ENCODE measurements around the gene MGAT5. TPM values are rescaled to one million over a fixed set of nuclear protein-coding genes. Genes with fewer than 3 reads are reported as not detected.

The MGAT5 gene
- total RNA-seq, 1 experiment from 2014 or later = 23.0 TPM

DNA sequence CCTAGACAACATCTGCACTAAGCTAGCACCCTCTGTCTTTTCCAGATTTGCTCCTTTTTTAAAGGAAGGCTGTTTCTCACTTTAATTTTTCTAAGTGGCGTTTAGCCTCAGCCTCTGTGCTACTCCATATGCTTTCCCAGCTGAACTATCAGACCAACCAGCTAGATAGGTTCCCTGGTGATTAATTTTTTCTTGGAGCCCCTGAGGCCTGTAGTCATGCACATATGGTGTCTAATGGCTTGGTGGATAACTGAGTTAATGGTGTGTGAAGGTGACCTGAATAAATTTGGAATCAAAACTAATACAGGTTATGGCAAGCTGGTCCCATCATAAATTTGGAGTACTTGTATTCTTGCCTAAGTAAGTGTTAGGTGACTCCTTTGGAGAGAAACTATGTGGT is 135.5 kb downstream of the MGAT5 start:
- DNase-seq (ENCODE audit: extremely low read depth, low read depth) = no peak

DNA sequence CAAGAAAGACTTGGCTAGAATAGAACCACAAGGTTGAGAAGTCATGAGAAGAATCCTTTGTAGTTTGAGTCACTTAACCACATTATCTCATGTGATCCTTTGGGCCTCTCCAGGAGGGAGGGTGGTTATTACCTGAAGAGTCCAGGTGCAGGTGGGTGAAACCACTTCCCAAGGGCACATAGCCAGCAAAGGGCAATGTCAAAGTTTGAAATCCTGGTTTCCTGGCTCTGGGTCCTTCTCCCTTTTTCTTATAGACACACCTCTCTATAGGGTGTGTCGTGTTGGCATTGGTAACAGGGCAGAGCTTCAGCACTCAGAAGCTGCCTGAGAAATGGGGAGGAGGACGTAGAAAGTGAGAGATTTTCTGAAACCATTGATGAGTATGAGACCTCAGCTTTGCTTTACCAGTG is 137.9 kb downstream of the MGAT5 start:
- no peak for DNase-seq (ENCODE audit: extremely low read depth, low read depth)

DNA sequence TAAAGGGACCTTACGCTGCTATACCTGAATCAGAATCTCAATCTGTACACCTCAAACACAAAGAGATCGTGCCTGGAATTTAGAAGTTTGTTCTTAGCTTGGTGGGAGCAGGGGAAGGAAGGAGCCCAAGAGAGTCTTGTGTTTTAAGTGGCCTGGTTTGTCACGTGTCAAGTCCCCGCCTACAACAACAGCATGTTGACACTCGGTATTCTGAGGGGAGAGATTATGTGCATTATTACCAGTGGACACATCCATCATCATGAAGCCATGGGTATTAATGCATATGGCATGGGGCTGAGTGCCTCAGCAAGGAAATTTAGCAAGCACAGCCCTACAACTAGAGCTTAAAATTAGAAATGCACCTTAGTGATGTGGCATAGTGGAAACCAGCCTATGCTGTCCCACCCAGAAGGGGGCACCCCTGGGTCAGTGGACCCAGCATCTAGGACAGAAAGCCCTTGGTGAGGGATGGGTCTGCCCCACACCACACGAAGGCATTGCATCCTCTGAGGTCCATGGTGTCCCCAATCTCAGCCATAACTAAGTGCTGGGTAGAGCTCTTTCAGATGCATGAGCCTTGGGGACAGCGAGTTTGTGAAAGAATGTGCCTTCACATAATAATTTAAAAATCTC is 138.7 kb downstream of the MGAT5 start:
- DNase-seq (ENCODE audit: extremely low read depth, low read depth) = no peak

DNA sequence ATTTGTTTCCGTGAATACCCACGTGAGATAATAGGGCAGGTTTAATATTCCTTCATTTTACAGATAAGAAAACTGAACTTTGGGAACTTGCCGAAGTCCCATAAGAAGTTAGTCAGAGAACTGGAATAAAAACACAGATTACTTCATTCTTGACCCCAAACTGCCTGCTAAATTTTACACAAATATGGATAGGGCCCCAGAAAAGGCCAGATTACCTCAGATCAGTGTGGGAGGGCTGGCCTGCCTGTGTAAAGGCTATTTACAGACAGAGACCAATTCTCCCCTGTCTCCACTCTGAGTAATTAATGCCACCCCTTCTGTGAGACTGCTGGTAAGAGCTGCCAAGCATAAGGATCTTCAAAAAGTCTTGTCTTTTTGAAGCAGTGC is 139.2 kb downstream of the MGAT5 start:
- no peak for DNase-seq (ENCODE audit: extremely low read depth, low read depth)

DNA sequence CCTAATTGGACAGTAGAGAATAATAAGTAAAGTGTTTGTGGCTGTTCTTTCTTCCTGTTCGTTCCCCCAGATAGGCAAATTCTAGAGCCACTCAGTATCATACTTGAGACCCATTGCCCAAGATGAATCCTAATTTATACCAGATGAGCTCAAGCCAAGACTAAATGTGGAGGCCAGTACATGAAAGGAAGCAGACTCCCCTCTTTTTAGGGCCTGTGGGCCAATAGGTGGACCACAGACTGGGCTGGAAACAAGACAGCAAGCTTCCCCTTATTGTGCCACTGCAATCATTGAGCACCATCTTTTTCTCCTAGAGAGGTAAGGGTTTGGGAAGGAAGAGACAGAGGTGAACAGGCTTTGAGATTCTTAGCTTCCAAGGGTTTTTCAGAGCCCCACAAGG is 141.9 kb downstream of the MGAT5 start:
- no peak for DNase-seq (ENCODE audit: extremely low read depth, low read depth)

DNA sequence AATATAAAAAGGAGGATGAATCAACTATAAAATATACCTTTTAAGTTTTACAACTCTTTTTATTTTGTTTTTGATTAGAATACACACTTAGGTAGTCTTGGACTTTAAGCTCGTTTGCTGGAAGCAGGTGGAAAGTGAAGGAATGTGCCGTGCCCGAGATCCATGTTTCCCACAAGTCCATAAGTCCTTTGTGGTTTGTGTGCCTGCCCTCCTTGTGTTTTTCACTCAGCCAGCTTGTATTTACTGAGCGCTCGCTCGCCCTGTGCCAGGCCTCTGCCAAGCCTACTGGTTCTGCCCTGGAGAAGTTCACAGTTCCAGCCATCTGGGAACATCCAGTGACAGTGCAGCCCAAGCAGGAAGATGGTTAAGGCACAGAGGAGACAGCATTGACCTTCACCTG is 142.6 kb downstream of the MGAT5 start:
- DNase-seq (ENCODE audit: extremely low read depth, low read depth) = no peak

DNA sequence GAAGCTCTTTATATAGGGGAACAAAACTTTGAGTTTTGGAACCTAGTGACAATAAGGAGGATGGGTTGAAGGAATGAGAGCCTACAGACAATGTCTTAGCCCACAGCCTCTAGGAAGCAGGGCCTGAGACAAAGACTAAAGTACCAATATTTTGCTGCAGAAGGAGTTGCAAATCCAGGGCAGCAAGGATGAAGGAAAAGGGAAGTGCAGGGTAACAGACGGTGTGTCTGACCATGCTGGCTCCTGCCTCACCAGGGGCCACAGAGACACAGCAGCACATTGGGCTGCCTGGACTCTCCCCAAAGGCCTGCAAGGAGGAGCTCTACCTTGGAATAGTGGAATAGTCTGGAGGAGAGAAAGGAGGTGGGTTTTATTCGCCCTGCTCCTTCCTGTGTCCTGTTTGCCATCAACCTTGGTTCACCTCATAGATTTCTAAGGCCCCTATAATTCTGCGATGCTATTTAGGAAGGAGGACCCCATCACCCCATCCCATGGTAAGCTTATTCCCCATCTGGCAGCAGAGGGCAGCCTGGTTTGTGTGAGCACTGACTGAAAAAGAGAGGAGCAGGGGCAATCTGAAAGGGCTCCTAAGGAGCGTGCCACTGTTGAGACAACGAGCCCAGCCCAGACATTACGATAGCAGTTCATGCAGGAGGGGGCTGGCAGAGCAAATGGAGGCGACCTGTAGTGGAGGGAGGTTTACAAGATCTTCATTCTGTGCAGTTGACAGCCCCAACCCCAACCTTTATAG is 143.4 kb downstream of the MGAT5 start:
- no peak for DNase-seq (ENCODE audit: extremely low read depth, low read depth)

DNA sequence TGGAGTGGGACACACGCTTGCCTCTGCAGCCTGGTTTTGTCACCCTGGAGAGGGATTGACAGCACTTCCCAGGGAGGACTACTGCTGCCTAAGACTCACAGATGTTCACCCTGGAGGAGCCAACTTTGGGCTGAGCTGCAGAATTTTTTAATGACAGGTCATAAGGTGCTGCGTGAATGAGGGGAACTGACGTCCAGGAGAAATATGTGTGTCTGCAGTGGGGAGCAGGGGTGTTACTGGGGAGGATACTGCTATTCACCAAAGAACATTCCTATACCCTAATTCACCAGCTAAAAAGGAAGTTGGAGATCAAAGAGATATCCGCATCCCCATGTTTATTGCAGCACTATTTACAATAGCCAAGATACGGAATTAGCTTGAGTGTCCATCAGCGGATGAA is 144.4 kb downstream of the MGAT5 start:
- DNase-seq (ENCODE audit: extremely low read depth, low read depth) = no peak

DNA sequence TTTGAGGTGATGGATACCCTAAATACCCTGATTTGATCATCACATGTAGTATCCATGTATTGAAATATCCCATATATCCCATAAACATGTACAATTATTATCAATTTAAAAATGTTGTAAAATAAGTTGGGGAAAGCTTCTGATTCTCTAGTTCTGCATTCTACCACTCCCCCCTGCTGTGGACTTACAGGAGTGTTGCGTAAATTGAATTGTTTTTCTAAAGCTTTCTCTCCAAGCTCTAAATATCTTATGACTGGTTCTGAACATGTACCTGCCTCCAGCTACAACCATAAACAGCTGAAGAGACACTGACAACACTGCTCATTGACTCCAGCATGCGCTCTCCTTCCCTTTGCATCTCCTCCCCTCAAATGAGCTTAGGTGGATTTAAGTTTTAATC is 145.2 kb downstream of the MGAT5 start:
- no peak for DNase-seq (ENCODE audit: extremely low read depth, low read depth)

DNA sequence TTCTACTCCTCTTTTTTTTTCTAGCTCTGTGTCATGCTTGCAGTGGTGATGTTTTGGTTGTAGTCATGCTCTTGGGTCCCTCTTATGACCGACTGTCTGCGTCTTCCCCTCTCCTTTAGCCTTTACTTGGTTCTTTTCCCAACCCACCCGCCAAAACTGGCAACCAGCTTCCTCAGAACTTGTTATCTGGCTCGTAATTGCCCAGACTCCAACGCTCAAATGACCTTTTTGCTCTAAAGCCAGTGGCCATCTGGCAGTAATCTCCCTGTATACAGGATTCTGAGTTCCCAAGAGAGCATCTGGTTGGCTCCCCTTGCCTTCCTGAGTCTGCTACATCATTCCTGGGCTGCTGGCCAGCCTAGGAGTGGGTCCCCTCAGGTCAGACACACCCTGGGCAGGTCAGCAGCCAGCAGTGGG is 147.2 kb downstream of the MGAT5 start:
- no peak for DNase-seq (ENCODE audit: extremely low read depth, low read depth)

DNA sequence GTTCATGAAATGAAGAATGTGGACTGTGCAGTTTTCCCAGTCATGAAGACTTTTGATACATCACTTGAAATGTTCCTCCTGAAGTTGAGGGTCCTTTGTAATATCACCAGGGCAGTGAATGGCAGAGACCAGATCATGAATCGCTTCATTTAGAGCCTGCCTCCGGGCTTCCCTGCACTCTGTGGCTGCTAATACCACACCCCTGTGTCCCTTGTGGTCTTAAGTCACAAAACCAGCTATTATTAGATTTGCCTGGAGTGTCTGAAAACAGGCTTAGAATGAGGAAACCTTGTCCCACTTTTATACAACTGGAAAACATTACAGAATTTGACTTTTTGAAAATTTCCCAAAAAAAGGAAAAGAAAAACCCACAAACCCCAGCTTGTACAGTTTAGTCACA is 147.9 kb downstream of the MGAT5 start:
- no peak for DNase-seq (ENCODE audit: extremely low read depth, low read depth)

DNA sequence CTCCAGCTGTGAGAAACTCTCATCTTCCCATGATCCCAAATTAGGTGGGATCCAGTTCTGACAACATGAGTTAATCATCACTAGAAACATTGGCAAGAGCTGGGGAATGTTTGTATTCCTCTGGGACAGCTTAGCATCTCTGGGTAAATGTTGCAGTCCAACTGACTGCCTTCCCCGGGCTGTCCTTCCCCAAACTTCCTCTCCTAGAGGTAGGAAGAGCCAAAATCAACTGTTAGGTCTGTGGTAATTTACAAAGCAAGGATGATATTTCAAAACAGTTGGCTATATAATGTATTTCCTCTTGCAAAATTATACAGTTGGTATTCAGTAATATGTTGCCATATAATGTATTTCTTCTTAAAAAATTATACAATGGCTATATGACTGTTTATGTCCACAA is 148.5 kb downstream of the MGAT5 start:
- DNase-seq (ENCODE audit: extremely low read depth, low read depth) = peak; percentile 13

DNA sequence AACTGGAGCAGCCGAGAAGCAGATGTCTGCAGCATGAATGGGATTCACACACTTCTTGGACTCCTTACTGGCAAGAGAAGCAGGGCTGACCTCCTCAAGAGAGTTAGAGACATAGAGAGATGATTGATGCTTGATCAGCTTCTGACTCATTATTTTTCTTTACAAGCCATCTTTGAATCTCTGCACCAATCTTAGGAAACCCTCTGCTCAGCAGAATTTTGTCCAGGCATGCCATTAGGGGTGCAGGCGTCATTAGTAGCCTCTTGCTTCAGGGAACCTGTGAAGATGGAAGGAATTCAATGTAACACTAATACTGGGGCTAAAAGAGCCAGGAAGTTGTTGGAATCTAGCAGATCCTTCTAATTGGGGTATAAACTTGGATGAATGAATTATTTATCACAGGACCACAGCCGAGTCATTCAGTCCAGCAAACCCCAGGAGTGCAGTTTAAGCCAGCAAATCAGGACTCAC is 151.8 kb downstream of the MGAT5 start:
- DNase-seq (ENCODE audit: extremely low read depth, low read depth) = no peak

DNA sequence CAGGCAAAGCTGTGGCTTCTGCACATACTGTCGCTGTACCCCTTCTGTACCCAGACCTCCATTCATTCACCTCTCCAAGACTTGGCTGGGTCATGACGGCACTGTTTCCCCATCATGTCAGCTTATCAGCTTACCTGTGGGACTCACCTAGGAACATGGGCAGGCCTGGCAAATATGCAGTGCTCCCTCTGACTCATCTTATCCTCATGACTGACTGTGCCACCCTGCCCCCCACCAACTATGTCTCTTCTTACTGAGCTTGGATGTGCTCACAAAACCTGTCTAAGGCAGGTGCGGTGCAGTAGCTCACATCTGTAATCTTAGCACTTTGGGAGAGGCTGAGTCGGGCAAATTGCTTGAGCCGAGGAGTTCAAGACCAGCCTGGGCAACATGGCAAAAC is 152.4 kb downstream of the MGAT5 start:
- DNase-seq (ENCODE audit: extremely low read depth, low read depth) = no peak

DNA sequence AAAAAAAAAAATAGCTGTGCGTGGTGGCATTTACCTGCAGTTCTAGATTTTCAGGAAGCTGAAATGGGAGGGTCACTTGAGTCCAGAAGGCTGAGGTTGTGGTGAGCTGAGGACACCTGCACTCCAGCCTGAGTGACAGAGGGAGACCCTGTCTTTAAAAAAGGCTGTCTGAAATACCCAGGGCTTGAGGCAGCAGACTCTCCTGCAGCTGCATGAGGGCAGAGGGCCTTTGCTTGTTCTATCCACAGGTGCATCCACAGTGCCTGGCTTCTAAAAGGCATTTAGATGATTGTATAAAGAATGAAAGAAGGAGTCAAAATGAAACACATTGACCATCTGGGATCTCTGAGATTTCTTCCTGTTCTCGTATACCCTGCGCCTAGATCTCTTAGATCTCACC is 152.9 kb downstream of the MGAT5 start:
- no peak for DNase-seq (ENCODE audit: extremely low read depth, low read depth)

DNA sequence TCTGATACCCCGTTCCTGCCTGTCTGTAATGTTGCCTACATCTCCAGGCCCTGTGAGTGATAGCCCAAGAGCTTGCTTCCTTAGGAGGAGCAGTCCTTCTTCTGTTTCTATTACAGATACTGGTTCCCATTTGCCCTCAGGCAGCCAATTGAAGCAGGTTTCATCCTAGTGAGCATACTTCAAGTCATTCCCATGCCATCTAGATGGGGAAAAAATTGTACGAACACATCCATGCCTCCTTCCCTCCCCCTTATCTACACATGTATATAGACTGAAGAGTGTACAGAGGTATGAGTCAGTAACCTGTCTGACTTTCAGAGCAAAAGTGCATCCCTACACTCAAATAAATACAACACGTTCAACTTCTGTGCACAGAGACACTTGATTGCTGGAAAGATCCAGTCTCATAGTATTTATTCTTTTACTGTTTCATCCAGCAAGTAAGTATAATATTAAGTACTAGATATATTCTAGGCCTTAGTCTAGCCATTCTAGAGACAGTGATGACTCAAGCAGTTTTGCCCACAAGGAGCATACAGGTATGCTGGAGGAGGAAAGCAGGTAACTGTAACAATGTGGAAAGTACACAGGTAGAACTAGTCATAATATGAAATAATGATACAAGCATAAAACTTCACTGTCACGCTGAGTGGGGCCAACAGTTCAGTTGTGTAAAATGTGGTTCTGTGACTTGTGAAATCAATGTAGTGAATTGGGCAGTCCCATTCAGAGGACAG is 153.4 kb downstream of the MGAT5 start:
- no peak for DNase-seq (ENCODE audit: extremely low read depth, low read depth)

DNA sequence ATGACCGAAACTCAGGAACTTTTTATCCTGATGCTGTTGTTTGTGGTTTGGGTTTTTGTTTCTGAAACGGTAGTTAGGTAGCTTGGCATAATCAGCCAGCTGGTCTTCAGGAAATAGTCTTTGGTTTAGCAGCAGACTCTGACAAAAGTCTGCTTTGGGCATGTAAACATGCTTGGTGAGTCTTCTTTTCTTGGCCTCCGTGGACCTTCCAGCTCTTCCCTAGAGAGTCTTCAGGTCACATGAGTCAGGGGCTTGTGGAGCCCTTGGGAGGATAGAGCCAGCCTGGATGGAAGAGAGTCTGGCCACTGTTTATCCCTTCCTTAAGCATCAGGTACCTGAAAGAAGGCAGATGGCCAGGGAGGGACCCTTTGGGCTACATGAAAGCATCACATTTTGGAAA is 154.5 kb downstream of the MGAT5 start:
- no peak for DNase-seq (ENCODE audit: extremely low read depth, low read depth)

DNA sequence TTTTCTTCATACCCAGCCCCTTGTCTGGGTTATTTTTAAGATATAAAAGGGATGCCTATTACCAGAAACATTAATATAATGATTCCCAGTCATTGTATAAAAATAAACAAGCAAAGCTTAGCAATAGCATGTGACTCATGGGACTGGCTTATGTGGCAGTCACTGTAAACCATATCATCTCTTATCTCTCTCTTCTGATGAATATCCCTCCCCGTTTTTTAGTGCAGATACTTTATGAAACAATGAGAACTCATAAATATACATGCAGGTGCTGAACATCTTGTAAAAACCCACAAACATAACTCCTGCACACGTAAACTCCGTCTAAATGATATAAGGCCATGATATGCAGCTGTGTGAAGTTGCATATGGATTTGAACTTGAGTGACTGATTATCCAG is 154.9 kb downstream of the MGAT5 start:
- DNase-seq (ENCODE audit: extremely low read depth, low read depth) = no peak

DNA sequence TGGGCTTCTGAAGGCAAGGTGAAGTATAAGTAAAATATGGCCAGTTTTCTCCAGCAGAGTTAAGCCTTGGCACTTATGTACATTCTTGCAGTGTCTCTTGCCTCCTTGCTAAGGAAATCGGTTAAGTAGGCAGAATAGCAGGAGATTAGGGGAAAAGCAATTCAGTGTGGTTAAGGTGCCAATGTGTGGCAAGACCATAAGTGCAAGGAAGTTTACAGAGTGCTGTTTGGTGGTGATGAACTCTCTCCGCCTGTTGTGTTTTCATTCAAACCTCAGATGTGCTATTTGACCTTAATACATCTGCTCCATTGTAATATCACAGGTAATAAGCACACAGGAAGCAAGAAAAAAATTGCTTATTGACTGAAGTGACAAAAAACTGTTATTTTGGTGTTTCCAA is 156.1 kb downstream of the MGAT5 start:
- DNase-seq (ENCODE audit: extremely low read depth, low read depth) = no peak

DNA sequence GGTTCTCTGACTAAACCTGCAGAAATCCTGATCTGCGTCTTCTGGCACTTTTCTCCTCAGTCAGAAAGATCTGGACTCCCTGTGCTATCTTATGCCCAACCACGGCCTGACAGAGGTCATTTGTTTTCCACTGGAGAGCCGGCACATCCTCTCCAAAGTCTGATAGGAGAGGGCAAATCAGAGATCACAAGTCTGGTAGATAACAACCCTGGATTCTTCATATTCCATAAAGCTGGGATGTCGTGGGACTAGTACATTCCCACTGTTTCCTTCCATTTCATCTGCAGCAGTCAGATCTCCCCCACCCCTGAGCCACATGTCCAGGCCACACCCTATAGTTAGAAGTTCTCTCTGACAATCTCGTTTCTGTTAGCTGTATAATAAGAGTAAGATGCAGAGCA is 157.0 kb downstream of the MGAT5 start:
- DNase-seq (ENCODE audit: extremely low read depth, low read depth) = no peak

DNA sequence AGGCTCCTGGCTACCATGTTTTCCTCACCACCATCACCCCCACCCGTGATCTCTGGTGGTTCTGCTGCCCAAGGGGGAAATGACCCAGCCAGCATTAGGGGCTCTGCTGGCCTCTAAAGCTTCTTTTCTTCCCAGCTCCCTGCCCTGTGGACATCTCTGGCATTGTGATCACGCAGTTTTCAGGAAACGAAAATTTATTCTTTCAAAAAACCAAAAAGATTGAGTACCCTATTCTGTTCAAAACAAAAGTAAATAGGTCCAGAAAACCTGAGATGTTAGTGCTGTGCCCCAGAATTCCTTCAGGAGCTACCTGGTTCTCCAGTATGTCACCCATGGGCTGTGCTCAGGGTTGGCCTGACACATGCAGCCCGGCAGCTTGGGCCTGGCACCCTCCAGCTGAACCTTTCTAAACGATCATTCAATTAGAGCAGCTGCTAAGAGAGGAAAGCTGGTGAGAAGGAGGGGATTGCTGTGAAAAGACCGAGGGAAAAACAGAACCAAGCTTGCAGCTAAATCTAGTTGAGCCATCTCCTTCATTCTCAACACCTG is 157.5 kb downstream of the MGAT5 start:
- no peak for DNase-seq (ENCODE audit: extremely low read depth, low read depth)
